ENCODE results near the gene CADPS. TPM values are rescaled to one million over a fixed set of nuclear protein-coding genes. Genes with fewer than 3 reads are reported as not detected.

CADPS gene
- total and polyA plus RNA-seq, 8 donors = 16.1 to 112 (median 26.0) TPM

DNA sequence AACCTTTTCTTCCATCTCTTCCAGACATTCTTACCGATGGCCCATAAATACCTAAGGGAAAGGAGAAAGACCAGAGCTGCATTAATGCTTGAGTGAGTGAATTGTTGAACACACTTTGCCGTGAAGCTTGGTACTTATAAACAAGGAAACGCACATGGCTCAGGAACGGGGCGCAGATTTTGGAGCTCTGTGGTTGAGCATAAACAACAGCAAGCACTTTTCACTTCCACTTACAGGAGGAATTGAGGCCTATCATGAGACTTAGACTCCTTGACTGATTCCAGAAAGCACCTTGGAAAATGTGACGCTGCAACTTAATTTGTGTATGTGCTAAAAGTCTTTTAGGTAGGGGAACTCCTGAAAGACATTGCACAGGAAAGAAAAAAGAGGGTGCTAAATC is 304.3 kb downstream of the CADPS start:
- H3K27me3 ChIP-seq = no peaks in the 10 kb centered on the region
- no peaks in the 10 kb centered on the region for H3K9me3 ChIP-seq
- no peak for FAIRE-seq
- DNase-seq = no peak
- no peak for ATAC-seq
- H3K4me3 ChIP-seq = no peak overlapping the region
- no peak overlapping the region for H3K27ac ChIP-seq
- no peaks in the 10 kb centered on the region for H3K36me3 ChIP-seq
- intact Hi-C loops (cut with DNase I) = no loop called here
- WGBS, 2 donors = 71 to 76% methylated on average over 6 of the region's 6 CpGs
- TF ChIP-seq CTCF (IDR thresholded peaks at IDR 0.05) = no peak
- H3K4me1 ChIP-seq = no peaks in the 10 kb centered on the region

GRCh38 chr3:62569609-62570008 is 305.6 kb downstream of the CADPS start:
- intact Hi-C loops (cut with DNase I) = loop anchor here in 1 of 3 donors (10.0 kb wide), 1 partner anchor 245 kb away; no protein-coding TSS in a partner anchor
- Histone ChIP-seq H3K9me3 (no peaks in the 10 kb centered on the region), H3K4me1 (no peaks in the 10 kb centered on the region), H3K36me3 (no peaks in the 10 kb centered on the region), H3K27me3 (no peaks in the 10 kb centered on the region), H3K27ac (no peak overlapping the region), H3K4me3 (no peak overlapping the region)
- FAIRE-seq (no peak), ATAC-seq (no peak), DNase-seq (no peak)
- TF ChIP-seq CTCF (IDR thresholded peaks at IDR 0.05) = no peak

GRCh38 chr3:62567097-62568021 is 307.9 kb downstream of the CADPS start:
- H3K9me3 ChIP-seq = no peaks in the 10 kb centered on the region
- no peak overlapping the region for H3K27ac ChIP-seq
- H3K27me3 ChIP-seq = no peaks in the 10 kb centered on the region
- 67% methylated on average over 11 of the region's 11 CpGs for WGBS, 2 donors
- H3K4me1 ChIP-seq = no peaks in the 10 kb centered on the region
- ATAC-seq = peak in 3 of 4 donors; percentile 31 to 76 (median 55)
- no peak overlapping the region for H3K4me3 ChIP-seq
- no peaks in the 10 kb centered on the region for H3K36me3 ChIP-seq
- no peak for FAIRE-seq
- no peak for TF ChIP-seq CTCF (IDR thresholded peaks at IDR 0.05)
- no peak for DNase-seq
- intact Hi-C loops (cut with DNase I) = loop anchor here in 1 of 3 donors (10.0 kb wide), 1 partner anchor 243 kb away; no protein-coding TSS in a partner anchor

- ATAC-seq (no peak), DNase-seq (no peak), FAIRE-seq (no peak)
- no peak overlapping the region for H3K4me3 ChIP-seq
- no peak overlapping the region for H3K27ac ChIP-seq
- TF ChIP-seq CTCF (IDR thresholded peaks at IDR 0.05) = no peak
- H3K27me3 ChIP-seq = no peaks in the 10 kb centered on the region
- H3K4me1 ChIP-seq = no peaks in the 10 kb centered on the region
- 64 to 76% methylated on average over 6 of the region's 6 CpGs for WGBS, 2 donors
- no peaks in the 10 kb centered on the region for H3K36me3 ChIP-seq
- intact Hi-C loops (cut with DNase I) = loop anchor here in 1 of 3 donors (10.0 kb wide), 1 partner anchor 241 kb away; no protein-coding TSS in a partner anchor
- no peaks in the 10 kb centered on the region for H3K9me3 ChIP-seq
Observed at GRCh38 chr3:62566022-62566557, 309.1 kb downstream of the CADPS start.

- Histone ChIP-seq H3K27me3 (no peaks in the 10 kb centered on the region), H3K4me3 (no peak overlapping the region), H3K36me3 (no peaks in the 10 kb centered on the region), H3K4me1 (no peaks in the 10 kb centered on the region), H3K27ac (no peak overlapping the region), H3K9me3 (no peaks in the 10 kb centered on the region)
- no peak for DNase-seq
- no peak for TF ChIP-seq CTCF (IDR thresholded peaks at IDR 0.05)
- no peak for ATAC-seq
- FAIRE-seq = no peak
- intact Hi-C loops (cut with DNase I) = loop anchor here in 1 of 3 donors (10.0 kb wide), 1 partner anchor 238 kb away; no protein-coding TSS in a partner anchor
Observed at GRCh38 chr3:62562596-62562995, 312.6 kb downstream of the CADPS start.
